HEK293 (cell line): ENCODE data around the gene CDADC1.

Source experiments
- CTCF ChIA-PET: fragments of 350-600 bp; formaldehyde crosslinking; extraction: SDS; loops from one replicate; lab custom pipeline; 2021; ENCODE audit warnings: antibody characterized with exemption; lab: Yijun Ruan, JAX
- POLR2A ChIA-PET: fragments of 300-600 bp; formaldehyde crosslinking; extraction: SDS; loops from one replicate; lab custom pipeline; 2020; ENCODE audit warnings: antibody characterized with exemption, inconsistent platforms; lab: Yijun Ruan, JAX
- H3K27ac ChIP-seq: fragments of 200-500 bp; sonication (Bioruptor generic); 2 replicates; pipeline ENCODE4 v1.5.1; 2014; ENCODE audit warnings: low read depth, low read length, control low read depth, inconsistent platforms; ENCODE audit errors: extremely low read depth
- H3K36me3 ChIP-seq, 2 experiments: fragments of 200-500 bp in 1 of 2; sonication (Bioruptor generic) in 1 of 2; 1 replicate in 1 of 2; 2 replicates in 1 of 2; pipeline ENCODE4 v1.5.1; 2014 to 2017; ENCODE audit warnings: inconsistent platforms in 2 of 2, low read length in 2 of 2; ENCODE audit not compliant: control insufficient read depth in 2 of 2, insufficient read depth in 1 of 2
- H3K4me1 ChIP-seq: fragments of 200-500 bp; sonication (Bioruptor generic); 2 replicates; pipeline ENCODE4 v1.5.1; 2014; ENCODE audit warnings: mild to moderate bottlenecking, low read length, inconsistent platforms; ENCODE audit not compliant: control insufficient read depth, insufficient read depth
- H3K4me3 ChIP-seq: 2 replicates; pipeline ENCODE4 v1.5.1; 2011; ENCODE audit warnings: low read depth, mild to moderate bottlenecking, control low read depth, low read length, moderate library complexity
- H3K9me3 ChIP-seq: fragments of 200-500 bp; sonication (Bioruptor generic); 2 replicates; pipeline ENCODE4 v1.5.1; 2014; ENCODE audit warnings: low read depth, low read length, inconsistent platforms; ENCODE audit not compliant: control insufficient read depth, insufficient read depth
- HOXC10 ChIP-seq: sonication (generic); formaldehyde crosslinking; IDR thresholded peaks from 2 replicates; pipeline ENCODE4 v1.8.1; 2023; ENCODE audit warnings: mild to moderate bottlenecking, missing genetic modification reagents
- KLF16 ChIP-seq: fragments of 450-650 bp; formaldehyde crosslinking; IDR thresholded peaks from 2 replicates; pipeline ENCODE4 v1.5.1; 2017; ENCODE audit warnings: missing biosample characterization, missing genetic modification characterization
- KLF7 ChIP-seq: fragments of 450-650 bp; formaldehyde crosslinking; IDR thresholded peaks from 2 replicates; pipeline ENCODE4 v1.5.1; 2016; ENCODE audit warnings: missing biosample characterization, missing genetic modification characterization, borderline replicate concordance
- MEIS1 ChIP-seq: sonication (generic); formaldehyde crosslinking; IDR thresholded peaks from 2 replicates; pipeline ENCODE4 v1.8.1; 2022; ENCODE audit warnings: missing genetic modification reagents, mild to moderate bottlenecking, borderline replicate concordance
- PRDM1 ChIP-seq: fragments of 450-650 bp; formaldehyde crosslinking; IDR thresholded peaks from 2 replicates; pipeline ENCODE4; 2016; ENCODE audit warnings: missing biosample characterization, missing genetic modification characterization
- SP7 ChIP-seq: fragments of 450-650 bp; formaldehyde crosslinking; IDR thresholded peaks from 2 replicates; pipeline ENCODE4 v1.5.1; 2016; ENCODE audit warnings: missing biosample characterization, missing genetic modification characterization
- ZBTB17 ChIP-seq: fragments of 450-650 bp; formaldehyde crosslinking; IDR thresholded peaks from 2 replicates; pipeline ENCODE4 v1.5.1; 2016; ENCODE audit warnings: missing biosample characterization, missing genetic modification characterization
- ZEB2 ChIP-seq: fragments of 450-650 bp; formaldehyde crosslinking; IDR thresholded peaks from 2 replicates; pipeline ENCODE4 v1.5.1; 2016; ENCODE audit warnings: missing biosample characterization, missing genetic modification characterization
- ZFHX2 ChIP-seq: fragments of 450-650 bp; formaldehyde crosslinking; conservative IDR thresholded peaks from 2 replicates; pipeline ENCODE4 v1.5.1; 2016; ENCODE audit warnings: missing biosample characterization, missing genetic modification characterization
- ZNF138 ChIP-seq: fragments of 450-650 bp; formaldehyde crosslinking; IDR thresholded peaks from 2 replicates; pipeline ENCODE4 v1.5.1; 2016; ENCODE audit warnings: missing biosample characterization, missing genetic modification characterization, borderline replicate concordance
- ZNF157 ChIP-seq: fragments of 450-650 bp; formaldehyde crosslinking; IDR thresholded peaks from 2 replicates; pipeline ENCODE4 v1.5.1; 2016; ENCODE audit warnings: missing biosample characterization, missing genetic modification characterization
- ZNF16 ChIP-seq: fragments of 450-650 bp; formaldehyde crosslinking; IDR thresholded peaks from 2 replicates; pipeline ENCODE4 v1.5.1; 2016; ENCODE audit warnings: low read depth, missing biosample characterization, missing genetic modification characterization
- ZNF169 ChIP-seq: fragments of 450-650 bp; formaldehyde crosslinking; IDR thresholded peaks from 2 replicates; pipeline ENCODE4 v1.5.1; 2016; ENCODE audit warnings: missing biosample characterization, missing genetic modification characterization
- ZNF2 ChIP-seq: fragments of 450-650 bp; formaldehyde crosslinking; IDR thresholded peaks from 2 replicates; pipeline ENCODE4 v1.5.1; 2016; ENCODE audit warnings: missing biosample characterization, missing genetic modification characterization
- ZNF211 ChIP-seq: fragments of 450-650 bp; formaldehyde crosslinking; IDR thresholded peaks from 2 replicates; pipeline ENCODE4 v1.5.1; 2016; ENCODE audit warnings: low read depth, missing biosample characterization, missing genetic modification characterization
- ZNF223 ChIP-seq: fragments of 450-650 bp; formaldehyde crosslinking; IDR thresholded peaks from 2 replicates; pipeline ENCODE4 v1.5.1; 2016; ENCODE audit warnings: missing biosample characterization, missing genetic modification characterization
- ZNF239 ChIP-seq: fragments of 450-650 bp; formaldehyde crosslinking; IDR thresholded peaks from 2 replicates; pipeline ENCODE4 v1.5.1; 2016; ENCODE audit warnings: missing biosample characterization, missing genetic modification characterization
- ZNF341 ChIP-seq: fragments of 450-650 bp; formaldehyde crosslinking; IDR thresholded peaks from 2 replicates; pipeline ENCODE4; 2016; ENCODE audit warnings: low read depth, missing biosample characterization, missing genetic modification characterization
- ZNF391 ChIP-seq: fragments of 450-650 bp; formaldehyde crosslinking; IDR thresholded peaks from 2 replicates; pipeline ENCODE4 v1.5.1; 2016; ENCODE audit warnings: low read depth, missing biosample characterization, missing genetic modification characterization, borderline replicate concordance
- ZNF426 ChIP-seq: fragments of 450-650 bp; formaldehyde crosslinking; IDR thresholded peaks from 2 replicates; pipeline ENCODE4 v1.5.1; 2017; ENCODE audit warnings: missing biosample characterization, missing genetic modification characterization, mild to moderate bottlenecking, inconsistent platforms, moderate library complexity
- ZNF514 ChIP-seq: fragments of 450-650 bp; formaldehyde crosslinking; IDR thresholded peaks from 2 replicates; pipeline ENCODE4 v1.5.1; 2016; ENCODE audit warnings: missing biosample characterization, missing genetic modification characterization
- ZNF548 ChIP-seq: fragments of 450-650 bp; formaldehyde crosslinking; IDR thresholded peaks from 2 replicates; pipeline ENCODE4 v1.5.1; 2016; ENCODE audit warnings: missing biosample characterization, missing genetic modification characterization
- ZNF600 ChIP-seq: fragments of 450-650 bp; formaldehyde crosslinking; IDR thresholded peaks from 2 replicates; pipeline ENCODE4 v1.5.1; 2016; ENCODE audit warnings: missing biosample characterization, missing genetic modification characterization
- ZNF660 ChIP-seq: fragments of 450-650 bp; IDR thresholded peaks from 2 replicates; pipeline ENCODE4 v1.5.1; 2018; ENCODE audit warnings: missing biosample characterization, mild to moderate bottlenecking, missing genetic modification characterization
- ZSCAN16 ChIP-seq: fragments of 450-650 bp; formaldehyde crosslinking; IDR thresholded peaks from 2 replicates; pipeline ENCODE4 v1.5.1; 2016; ENCODE audit warnings: missing biosample characterization, missing genetic modification characterization
- ZSCAN23 ChIP-seq: fragments of 450-650 bp; formaldehyde crosslinking; IDR thresholded peaks from 2 replicates; pipeline ENCODE4 v1.5.1; 2016; ENCODE audit warnings: missing biosample characterization, missing genetic modification characterization
- ZSCAN30 ChIP-seq: fragments of 450-650 bp; IDR thresholded peaks from 2 replicates; pipeline ENCODE4 v1.5.1; 2018; ENCODE audit warnings: missing biosample characterization, mild to moderate bottlenecking, missing genetic modification characterization, moderate library complexity
- TF ChIP-seq, protein P1 (sequence below): fragments of 450-650 bp; formaldehyde crosslinking; IDR thresholded peaks from 2 replicates; pipeline ENCODE4 v1.5.1; 2017; ENCODE audit warnings: missing biosample characterization, missing genetic modification characterization
- TF ChIP-seq, protein P2 (sequence below): fragments of 450-650 bp; formaldehyde crosslinking; IDR thresholded peaks from 2 replicates; pipeline ENCODE4 v1.5.1; 2016; ENCODE audit warnings: missing biosample characterization, missing genetic modification characterization

The CDADC1 gene

DNA sequence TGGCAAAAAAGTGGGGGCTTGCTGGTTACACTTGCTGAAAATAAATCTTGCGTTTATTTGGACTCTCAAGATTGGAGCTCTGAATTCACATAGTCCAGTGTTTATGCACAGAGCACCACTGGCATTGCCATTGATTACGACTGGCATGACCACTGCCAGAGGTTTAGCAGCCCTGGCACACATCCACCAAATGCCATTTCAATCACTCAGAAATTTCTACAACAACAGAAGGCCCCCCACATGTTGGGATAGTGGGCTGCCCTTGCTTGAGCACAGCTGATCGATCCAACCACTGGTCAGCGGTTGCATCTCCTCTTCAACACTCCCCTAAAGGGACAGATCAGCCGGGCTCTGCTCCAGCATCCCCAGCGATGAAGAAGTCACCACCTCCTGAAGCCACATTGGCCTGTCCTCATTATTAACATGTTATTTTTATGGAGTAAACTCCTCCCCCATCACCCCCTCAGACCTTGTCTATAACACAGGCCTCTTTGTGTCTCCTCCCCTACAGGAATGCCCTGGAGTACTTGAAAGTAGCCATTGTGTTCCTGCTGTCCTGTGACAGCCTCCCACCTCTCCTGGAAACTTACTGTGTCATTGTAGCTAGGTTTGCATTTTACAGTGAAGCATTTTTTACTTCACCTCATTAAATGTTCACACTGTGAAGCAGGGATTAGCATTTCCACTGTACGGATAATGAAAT, 51.3 kb downstream of the CDADC1 start (continued):
- TF ChIP-seq KLF7: no peak
- no peak for TF ChIP-seq ZFHX2 (tag by site-specific recombination)
- TF ChIP-seq, all 188 proteins: peak for 0

- CTCF ChIA-PET: interaction anchor here (0.6 to 1.7 kb wide), 9 partner anchors 8 to 306 kb away, joined by 3 to 7 read pairs (median 4); no protein-coding TSS in a partner anchor
- Histone ChIP-seq H3K36me3 (no peaks in the 10 kb centered on the region), H3K4me1 (no peaks in the 10 kb centered on the region), H3K4me3 (no peak overlapping the region), H3K27ac (no peak overlapping the region), H3K9me3 (no peaks in the 10 kb centered on the region)
- TF ChIP-seq HOXC10 (CRISPR knock-in tag): no peak
- TF ChIP-seq PRDM1 (tag by site-specific recombination): 0 out of 2 replicates have a peak, but pooled peaks have one; percentile 9
- TF ChIP-seq, protein P1, sequence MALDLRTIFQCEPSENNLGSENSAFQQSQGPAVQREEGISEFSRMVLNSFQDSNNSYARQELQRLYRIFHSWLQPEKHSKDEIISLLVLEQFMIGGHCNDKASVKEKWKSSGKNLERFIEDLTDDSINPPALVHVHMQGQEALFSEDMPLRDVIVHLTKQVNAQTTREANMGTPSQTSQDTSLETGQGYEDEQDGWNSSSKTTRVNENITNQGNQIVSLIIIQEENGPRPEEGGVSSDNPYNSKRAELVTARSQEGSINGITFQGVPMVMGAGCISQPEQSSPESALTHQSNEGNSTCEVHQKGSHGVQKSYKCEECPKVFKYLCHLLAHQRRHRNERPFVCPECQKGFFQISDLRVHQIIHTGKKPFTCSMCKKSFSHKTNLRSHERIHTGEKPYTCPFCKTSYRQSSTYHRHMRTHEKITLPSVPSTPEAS: no peak
- POLR2A ChIA-PET: no interaction called here
These were observed 52.6 kb downstream of the CDADC1 start for GRCh38 chr13:49300276-49300675.

DNA sequence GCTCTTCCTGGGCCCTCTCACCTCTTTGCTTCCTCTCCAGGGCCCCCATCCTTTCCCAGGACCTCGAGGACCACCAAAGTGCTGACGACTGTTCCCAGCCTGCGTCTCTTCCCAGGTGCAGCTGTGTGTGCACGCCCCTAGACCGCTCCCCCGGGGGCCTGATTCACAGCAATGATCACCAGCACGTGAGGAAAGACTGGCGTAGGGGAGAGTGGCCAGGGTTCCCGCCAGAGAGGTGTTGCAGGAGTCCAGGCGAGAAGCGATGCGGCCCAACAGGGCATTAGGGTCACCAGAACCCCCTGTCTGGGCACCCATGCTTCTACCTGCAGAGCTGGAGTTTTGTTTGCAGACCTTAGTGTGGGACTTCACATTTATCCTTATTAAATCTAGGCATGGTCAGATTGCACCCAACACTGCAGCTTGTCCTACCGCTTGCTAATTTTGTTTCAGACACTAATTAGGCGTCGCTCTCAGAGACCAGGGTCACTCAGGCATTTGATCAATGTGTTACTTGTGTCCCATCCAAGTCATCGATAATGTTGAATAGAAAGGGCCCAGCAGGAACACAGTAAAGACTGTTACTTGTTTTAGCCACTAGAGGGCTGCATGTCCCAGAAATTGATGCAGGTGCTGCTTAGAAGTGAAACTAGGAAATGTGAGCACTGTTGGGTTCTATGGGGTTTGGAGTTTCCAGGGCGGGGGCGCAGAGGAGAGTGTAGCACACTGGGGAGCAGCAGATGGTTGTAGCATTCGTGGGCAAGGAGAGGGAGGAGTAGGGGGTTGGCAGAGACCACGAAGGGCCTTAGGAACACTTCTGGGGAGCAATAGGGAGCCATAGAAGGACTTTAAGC, 53.2 kb downstream of the CDADC1 start:
- H3K36me3 ChIP-seq: no peaks in the 10 kb centered on the region
- H3K4me1 ChIP-seq: no peaks in the 10 kb centered on the region
- no peak overlapping the region for H3K4me3 ChIP-seq
- H3K9me3 ChIP-seq: no peaks in the 10 kb centered on the region
- H3K27ac ChIP-seq: no peak overlapping the region
- ChIA-PET CTCF (interaction anchor here (0.6 to 1.7 kb wide), 13 partner anchors 9 to 1771 kb away, joined by 3 to 7 read pairs (median 4); no protein-coding TSS in a partner anchor), POLR2A (no interaction called here)
- peak; percentile 70; the same call in 1 of the 2 replicates for TF ChIP-seq ZNF2 (tag by site-specific recombination)
- no peak for TF ChIP-seq ZNF169 (tag by site-specific recombination)
- no peak for TF ChIP-seq ZSCAN23 (tag by site-specific recombination)
- no peak for TF ChIP-seq ZNF341 (tag by site-specific recombination)
- peak; percentile 63; the same call in 1 of the 2 replicates for TF ChIP-seq ZNF600
- no peak for TF ChIP-seq ZNF223 (tag by site-specific recombination)
- TF ChIP-seq ZNF16: peak; percentile 97
- no peak for TF ChIP-seq ZNF211 (tag by site-specific recombination)
- no peak for TF ChIP-seq ZNF548 (tag by site-specific recombination)
- no peak for TF ChIP-seq ZNF157 (tag by site-specific recombination)
- peak; percentile 70 for TF ChIP-seq ZSCAN30 (tag by site-specific recombination)
- 0 out of 2 replicates have a peak, but pooled peaks have one; percentile 26 for TF ChIP-seq ZEB2 (tag by site-specific recombination)
- TF ChIP-seq HOXC10 (CRISPR knock-in tag): no peak
- TF ChIP-seq ZFHX2 (tag by site-specific recombination): peak; percentile 50
- 0 out of 2 replicates have a peak, but pooled peaks have one; percentile 20 for TF ChIP-seq ZNF391 (tag by site-specific recombination)
- 0 out of 2 replicates have a peak, but pooled peaks have one; percentile 24 for TF ChIP-seq SP7
- no peak for TF ChIP-seq KLF16 (tag by site-specific recombination)
- TF ChIP-seq ZNF660: 0 out of 2 replicates have a peak, but pooled peaks have one; percentile 63
- TF ChIP-seq, protein P2, sequence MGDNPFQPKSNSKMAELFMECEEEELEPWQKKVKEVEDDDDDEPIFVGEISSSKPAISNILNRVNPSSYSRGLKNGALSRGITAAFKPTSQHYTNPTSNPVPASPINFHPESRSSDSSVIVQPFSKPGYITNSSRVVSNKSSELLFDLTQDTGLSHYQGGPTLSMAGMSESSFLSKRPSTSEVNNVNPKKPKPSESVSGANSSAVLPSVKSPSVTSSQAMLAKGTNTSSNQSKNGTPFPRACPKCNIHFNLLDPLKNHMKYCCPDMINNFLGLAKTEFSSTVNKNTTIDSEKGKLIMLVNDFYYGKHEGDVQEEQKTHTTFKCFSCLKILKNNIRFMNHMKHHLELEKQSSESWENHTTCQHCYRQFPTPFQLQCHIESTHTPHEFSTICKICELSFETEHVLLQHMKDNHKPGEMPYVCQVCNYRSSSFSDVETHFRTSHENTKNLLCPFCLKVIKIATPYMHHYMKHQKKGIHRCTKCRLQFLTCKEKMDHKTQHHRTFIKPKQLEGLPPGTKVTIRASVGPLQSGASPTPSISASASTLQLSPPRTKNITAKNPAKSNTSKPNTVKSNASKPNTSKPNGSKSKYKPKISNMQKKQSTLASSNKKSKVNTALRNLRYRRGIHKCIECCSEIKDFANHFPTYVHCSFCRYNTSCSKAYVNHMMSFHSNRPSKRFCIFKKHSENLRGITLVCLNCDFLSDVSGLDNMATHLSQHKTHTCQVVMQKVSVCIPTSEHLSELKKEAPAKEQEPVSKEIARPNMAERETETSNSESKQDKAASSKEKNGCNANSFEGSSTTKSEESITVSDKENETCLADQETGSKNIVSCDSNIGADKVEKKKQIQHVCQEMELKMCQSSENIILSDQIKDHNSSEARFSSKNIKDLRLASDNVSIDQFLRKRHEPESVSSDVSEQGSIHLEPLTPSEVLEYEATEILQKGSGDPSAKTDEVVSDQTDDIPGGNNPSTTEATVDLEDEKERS (tag by site-specific recombination): no peak
- no peak for TF ChIP-seq ZNF514 (tag by site-specific recombination)
- no peak for TF ChIP-seq MEIS1
- peak; percentile 57 for TF ChIP-seq ZBTB17
- TF ChIP-seq ZSCAN16 (tag by site-specific recombination): no peak
- no peak for TF ChIP-seq ZNF426 (tag by site-specific recombination)
- peak; percentile 95 for TF ChIP-seq ZNF239 (tag by site-specific recombination)
- TF ChIP-seq ZNF138 (tag by site-specific recombination): no peak
